LNCAP (cell line): ENCODE data around the gene SPOCK3.

Experiments
- CTCF ChIP-seq: fragments of 450-650 bp; IDR thresholded peaks from 2 replicates; pipeline ENCODE4 v1.5.1; 2017; ENCODE audit warnings: mild to moderate bottlenecking

The SPOCK3 gene

DNA sequence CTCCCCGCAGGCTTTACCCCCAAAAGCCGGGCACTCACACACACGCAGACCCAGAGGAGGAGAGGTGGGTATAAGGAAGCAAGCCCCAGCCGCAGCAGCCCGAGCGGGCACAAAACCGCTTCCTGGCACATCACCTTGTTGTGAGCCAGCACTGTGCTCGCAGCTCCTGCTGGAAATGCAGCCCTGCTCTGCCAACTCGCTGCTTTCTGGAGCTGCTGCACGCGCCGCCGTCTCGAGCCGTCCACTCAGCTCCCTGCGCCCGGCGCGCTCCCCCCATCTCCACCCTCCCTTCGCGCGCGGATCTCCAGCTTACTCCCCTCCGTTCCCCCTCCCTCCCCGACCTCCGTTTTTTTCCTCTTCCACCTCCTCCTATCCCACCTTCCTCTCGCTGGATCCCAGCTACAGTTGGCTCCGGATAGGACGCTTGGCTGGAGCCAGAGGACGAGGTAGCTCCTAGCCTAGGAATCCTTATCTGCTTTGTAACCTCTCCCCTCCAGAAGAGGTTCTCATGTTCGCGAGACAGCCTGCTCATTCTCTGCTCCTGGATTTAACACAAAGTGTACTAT is at the start of gene SPOCK3:
Gene SPOCK3, minus strand, starts transcription at position 179 of the 566 bp plus-strand sequence.
- no peak for TF ChIP-seq CTCF

- TF ChIP-seq CTCF: no peak
Measured at GRCh38 chr4:167282171-167282864, 48.0 kb upstream of the SPOCK3 start.

GRCh38 chr4:167274351-167274750 is 40.1 kb upstream of the SPOCK3 start:
- no peak for TF ChIP-seq CTCF

GRCh38 chr4:167265231-167265630 is 30.9 kb upstream of the SPOCK3 start:
- no peak for TF ChIP-seq CTCF

DNA sequence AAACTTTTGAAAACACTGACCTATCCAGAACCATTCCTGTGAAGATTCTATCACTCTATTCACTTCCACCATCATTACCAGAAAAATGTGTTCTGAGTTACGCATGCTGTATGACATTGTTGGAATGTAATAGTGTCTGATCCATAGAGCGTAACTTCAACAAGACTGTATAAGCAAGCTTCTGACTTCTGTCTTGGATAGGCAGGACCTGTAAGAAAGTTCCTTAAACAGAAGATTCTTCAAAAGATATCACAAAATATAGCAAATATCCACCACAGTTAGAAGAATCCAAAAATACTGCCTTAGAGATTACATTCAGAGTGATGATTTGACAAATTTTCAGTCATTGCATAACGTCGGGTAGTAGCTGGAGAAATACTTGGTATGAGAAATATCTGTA is 14.0 kb upstream of the SPOCK3 start:
- TF ChIP-seq CTCF: no peak

GRCh38 chr4:167239627-167240026 is 5.3 kb upstream of the SPOCK3 start:
- no peak for TF ChIP-seq CTCF

- no peak for TF ChIP-seq CTCF
Measured at GRCh38 chr4:167238226-167238625, 3.9 kb upstream of the SPOCK3 start.
